Ishikawa (cell line): Measurements from ENCODE around the gene HCFC1.

ENCODE experiments used
- CEBPB ChIP-seq: IDR thresholded peaks from 2 replicates; pipeline ENCODE4 v1.6.1; 2012
- CREB1 ChIP-seq: IDR thresholded peaks from 2 replicates; pipeline ENCODE4 v1.6.1; 2012; ENCODE audit warnings: low read depth
- EGR1 ChIP-seq: IDR thresholded peaks from 2 replicates; pipeline ENCODE4 v1.6.1; 2012
- EP300 ChIP-seq: IDR thresholded peaks from 2 replicates; pipeline ENCODE4 v1.6.1; 2012; ENCODE audit warnings: borderline replicate concordance
- FOXM1 ChIP-seq: IDR thresholded peaks from 2 replicates; pipeline ENCODE4 v1.6.1; 2012; ENCODE audit warnings: low read depth, borderline replicate concordance
- NFIC ChIP-seq: IDR thresholded peaks from 2 replicates; pipeline ENCODE4 v1.6.1; 2012
- RAD21 ChIP-seq: IDR thresholded peaks from 2 replicates; pipeline ENCODE4 v1.6.1; 2012; ENCODE audit warnings: low read depth
- TAF1 ChIP-seq: IDR thresholded peaks from 2 replicates; pipeline ENCODE4 v1.6.1; 2012; ENCODE audit warnings: low read depth, mild to moderate bottlenecking
- TCF12 ChIP-seq: IDR thresholded peaks from 2 replicates; pipeline ENCODE4 v1.6.1; 2012; ENCODE audit warnings: low read depth
- TEAD4 ChIP-seq: IDR thresholded peaks from 2 replicates; pipeline ENCODE4 v1.6.1; 2012
- YY1 ChIP-seq: IDR thresholded peaks from 2 replicates; pipeline ENCODE4 v1.6.1; 2012; ENCODE audit warnings: low read depth
- ZBTB7A ChIP-seq: IDR thresholded peaks from 2 replicates; pipeline ENCODE4 v1.6.1; 2012; ENCODE audit warnings: low read depth
- TF ChIP-seq, protein P1 (sequence below): IDR thresholded peaks from 2 replicates; pipeline ENCODE4 v1.6.1; 2012
- TF ChIP-seq, protein P2 (sequence below): IDR thresholded peaks from 2 replicates; pipeline ENCODE4 v1.6.1; 2012; ENCODE audit warnings: low read depth, mild to moderate bottlenecking
- TF ChIP-seq, protein P3 (sequence below): IDR thresholded peaks from 2 replicates; pipeline ENCODE4 v1.6.1; 2012

HCFC1 gene

DNA sequence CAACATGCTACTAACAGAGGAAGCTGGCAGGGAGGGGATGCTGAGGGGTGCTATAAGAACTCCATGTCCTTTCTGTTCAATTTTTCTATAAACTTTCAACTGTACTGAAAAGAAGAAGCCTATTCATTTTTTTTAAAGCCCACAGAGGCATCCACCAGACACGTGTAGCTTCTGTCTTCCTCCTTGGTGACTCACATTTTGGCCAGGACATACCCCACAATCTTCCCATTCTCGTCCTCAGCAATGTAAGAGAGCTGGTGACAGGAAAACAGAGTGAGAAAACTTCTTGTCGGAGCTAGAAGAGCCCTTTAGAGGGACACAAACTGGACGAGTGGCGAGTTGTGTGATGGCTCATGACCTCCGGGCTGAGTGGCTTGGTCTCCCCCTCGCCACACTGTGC is 37.9 kb downstream of the HCFC1 start:
- TF ChIP-seq NFIC: no peak
- TF ChIP-seq CEBPB: no peak
- TF ChIP-seq TEAD4: no peak
- TF ChIP-seq, protein P1, sequence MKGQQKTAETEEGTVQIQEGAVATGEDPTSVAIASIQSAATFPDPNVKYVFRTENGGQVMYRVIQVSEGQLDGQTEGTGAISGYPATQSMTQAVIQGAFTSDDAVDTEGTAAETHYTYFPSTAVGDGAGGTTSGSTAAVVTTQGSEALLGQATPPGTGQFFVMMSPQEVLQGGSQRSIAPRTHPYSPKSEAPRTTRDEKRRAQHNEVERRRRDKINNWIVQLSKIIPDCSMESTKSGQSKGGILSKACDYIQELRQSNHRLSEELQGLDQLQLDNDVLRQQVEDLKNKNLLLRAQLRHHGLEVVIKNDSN: no peak
- TF ChIP-seq, protein P2, sequence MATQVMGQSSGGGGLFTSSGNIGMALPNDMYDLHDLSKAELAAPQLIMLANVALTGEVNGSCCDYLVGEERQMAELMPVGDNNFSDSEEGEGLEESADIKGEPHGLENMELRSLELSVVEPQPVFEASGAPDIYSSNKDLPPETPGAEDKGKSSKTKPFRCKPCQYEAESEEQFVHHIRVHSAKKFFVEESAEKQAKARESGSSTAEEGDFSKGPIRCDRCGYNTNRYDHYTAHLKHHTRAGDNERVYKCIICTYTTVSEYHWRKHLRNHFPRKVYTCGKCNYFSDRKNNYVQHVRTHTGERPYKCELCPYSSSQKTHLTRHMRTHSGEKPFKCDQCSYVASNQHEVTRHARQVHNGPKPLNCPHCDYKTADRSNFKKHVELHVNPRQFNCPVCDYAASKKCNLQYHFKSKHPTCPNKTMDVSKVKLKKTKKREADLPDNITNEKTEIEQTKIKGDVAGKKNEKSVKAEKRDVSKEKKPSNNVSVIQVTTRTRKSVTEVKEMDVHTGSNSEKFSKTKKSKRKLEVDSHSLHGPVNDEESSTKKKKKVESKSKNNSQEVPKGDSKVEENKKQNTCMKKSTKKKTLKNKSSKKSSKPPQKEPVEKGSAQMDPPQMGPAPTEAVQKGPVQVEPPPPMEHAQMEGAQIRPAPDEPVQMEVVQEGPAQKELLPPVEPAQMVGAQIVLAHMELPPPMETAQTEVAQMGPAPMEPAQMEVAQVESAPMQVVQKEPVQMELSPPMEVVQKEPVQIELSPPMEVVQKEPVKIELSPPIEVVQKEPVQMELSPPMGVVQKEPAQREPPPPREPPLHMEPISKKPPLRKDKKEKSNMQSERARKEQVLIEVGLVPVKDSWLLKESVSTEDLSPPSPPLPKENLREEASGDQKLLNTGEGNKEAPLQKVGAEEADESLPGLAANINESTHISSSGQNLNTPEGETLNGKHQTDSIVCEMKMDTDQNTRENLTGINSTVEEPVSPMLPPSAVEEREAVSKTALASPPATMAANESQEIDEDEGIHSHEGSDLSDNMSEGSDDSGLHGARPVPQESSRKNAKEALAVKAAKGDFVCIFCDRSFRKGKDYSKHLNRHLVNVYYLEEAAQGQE: no peak
- TF ChIP-seq, protein P3, sequence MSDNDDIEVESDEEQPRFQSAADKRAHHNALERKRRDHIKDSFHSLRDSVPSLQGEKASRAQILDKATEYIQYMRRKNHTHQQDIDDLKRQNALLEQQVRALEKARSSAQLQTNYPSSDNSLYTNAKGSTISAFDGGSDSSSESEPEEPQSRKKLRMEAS: no peak
- no peak for TF ChIP-seq YY1
- no peak for TF ChIP-seq FOXM1
- TF ChIP-seq EP300: no peak

DNA sequence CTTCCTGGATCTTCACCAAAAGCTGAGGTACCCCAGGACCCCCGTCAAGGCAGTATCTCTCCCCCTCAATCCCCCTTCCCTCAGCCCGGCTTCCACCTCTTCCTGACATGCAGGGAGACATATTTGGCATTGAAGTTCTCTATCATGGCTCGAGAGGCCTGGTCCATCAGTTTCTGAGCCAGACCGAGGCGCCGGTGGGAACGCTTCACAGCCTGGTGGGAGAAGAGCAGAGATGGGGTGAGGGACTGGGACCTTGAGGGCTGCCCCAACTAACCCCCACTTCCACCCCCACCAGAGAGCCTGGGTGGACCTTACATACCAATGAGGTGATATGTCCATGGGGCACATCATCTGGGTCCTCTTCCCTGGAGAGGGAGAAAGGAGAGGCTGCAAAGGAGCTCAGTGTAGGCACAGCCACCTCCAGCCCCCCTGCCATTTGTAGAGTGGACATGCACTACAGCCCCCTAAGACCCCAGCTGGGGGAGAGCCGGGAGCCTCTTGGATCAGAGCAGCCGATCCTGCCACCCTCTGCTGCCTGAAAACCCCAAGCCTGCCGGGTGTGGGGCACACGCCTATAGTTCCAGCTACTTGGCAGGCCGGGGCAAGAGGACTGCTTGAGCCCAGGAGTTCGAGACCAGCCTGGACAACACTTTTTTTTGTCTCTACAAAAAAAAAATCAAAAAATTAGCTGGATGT is 39.2 kb downstream of the HCFC1 start:
- TF ChIP-seq NFIC: no peak
- no peak for TF ChIP-seq YY1
- TF ChIP-seq EGR1: no peak
- TF ChIP-seq FOXM1: no peak
- no peak for TF ChIP-seq CREB1
- no peak for TF ChIP-seq TAF1
- TF ChIP-seq, protein P2: no peak
- TF ChIP-seq, protein P3: no peak
- no peak for TF ChIP-seq TCF12
- TF ChIP-seq RAD21: no peak
- TF ChIP-seq EP300: no peak
- no peak for TF ChIP-seq TEAD4
- TF ChIP-seq CEBPB: no peak
- TF ChIP-seq, protein P1: no peak

DNA sequence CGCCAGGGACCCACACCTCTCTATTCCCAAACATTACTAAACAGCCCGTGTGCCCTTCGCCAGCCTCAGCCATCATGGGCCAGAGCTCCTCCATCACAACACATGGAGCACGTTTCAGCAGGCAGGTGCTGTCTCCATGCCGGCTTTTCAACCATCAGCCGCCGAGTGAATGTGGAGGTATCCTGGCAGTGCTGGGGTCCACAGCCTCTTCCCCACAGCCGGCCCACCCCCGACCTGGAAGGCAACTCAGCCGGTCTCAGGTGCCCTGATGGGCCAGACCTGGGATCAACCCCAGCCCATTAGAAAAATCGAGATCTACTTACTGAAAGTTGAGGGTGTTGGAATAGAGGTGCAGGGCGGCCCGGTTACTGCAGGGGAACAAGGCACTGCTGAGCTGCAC is 39.9 kb downstream of the HCFC1 start:
- no peak for TF ChIP-seq YY1
- no peak for TF ChIP-seq TCF12
- TF ChIP-seq, protein P2: no peak
- TF ChIP-seq FOXM1: no peak
- TF ChIP-seq ZBTB7A: no peak
- no peak for TF ChIP-seq CREB1
- TF ChIP-seq EP300: no peak
- no peak for TF ChIP-seq CEBPB
- no peak for TF ChIP-seq NFIC
- TF ChIP-seq, protein P3: no peak
- no peak for TF ChIP-seq EGR1
- TF ChIP-seq TAF1: no peak
- TF ChIP-seq TEAD4: no peak
- TF ChIP-seq RAD21: no peak
- TF ChIP-seq, protein P1: no peak
